HG03432 (cell line): Measurements from ENCODE around the gene SLC25A11.

Source experiments
- ATAC-seq: cut with Tn5 transposase; IDR thresholded peaks from one replicate; pipeline ENCODE4 v1.9.1; 2021; ENCODE audit warnings: mild to moderate bottlenecking, moderate library complexity; ENCODE audit not compliant: unreplicated experiment

Gene SLC25A11

GRCh38 chr17:4896332-4897197 lies 43.3 kb downstream of the SLC25A11 start:
- no peak for ATAC-seq

DNA sequence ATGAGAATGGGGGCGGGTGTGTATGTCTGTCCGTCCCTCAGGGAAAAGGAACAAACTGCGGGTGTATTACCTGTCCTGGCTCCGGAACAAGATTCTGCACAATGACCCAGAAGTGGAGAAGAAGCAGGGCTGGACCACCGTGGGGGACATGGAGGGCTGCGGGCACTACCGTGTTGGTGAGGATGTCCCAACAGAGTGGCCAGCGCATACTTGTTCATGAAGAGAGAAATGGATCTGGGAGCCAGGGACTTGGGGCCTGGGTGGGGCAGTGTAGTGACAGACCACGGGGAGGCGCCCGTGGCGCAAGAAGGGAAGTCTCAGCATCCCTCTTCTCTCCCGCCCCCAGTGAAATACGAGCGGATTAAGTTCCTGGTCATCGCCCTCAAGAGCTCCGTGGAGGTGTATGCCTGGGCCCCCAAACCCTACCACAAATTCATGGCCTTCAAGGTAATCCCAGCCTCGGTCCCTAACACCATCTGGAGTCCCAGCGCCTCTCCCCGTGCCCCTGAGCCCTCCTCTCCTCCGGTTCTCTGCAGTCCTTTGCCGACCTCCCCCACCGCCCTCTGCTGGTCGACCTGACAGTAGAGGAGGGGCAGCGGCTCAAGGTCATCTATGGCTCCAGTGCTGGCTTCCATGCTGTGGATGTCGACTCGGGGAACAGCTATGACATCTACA lies 44.1 kb downstream of the SLC25A11 start:
- no peak for ATAC-seq

GRCh38 chr17:4895121-4895520 lies 44.7 kb downstream of the SLC25A11 start:
- no peak for ATAC-seq

DNA sequence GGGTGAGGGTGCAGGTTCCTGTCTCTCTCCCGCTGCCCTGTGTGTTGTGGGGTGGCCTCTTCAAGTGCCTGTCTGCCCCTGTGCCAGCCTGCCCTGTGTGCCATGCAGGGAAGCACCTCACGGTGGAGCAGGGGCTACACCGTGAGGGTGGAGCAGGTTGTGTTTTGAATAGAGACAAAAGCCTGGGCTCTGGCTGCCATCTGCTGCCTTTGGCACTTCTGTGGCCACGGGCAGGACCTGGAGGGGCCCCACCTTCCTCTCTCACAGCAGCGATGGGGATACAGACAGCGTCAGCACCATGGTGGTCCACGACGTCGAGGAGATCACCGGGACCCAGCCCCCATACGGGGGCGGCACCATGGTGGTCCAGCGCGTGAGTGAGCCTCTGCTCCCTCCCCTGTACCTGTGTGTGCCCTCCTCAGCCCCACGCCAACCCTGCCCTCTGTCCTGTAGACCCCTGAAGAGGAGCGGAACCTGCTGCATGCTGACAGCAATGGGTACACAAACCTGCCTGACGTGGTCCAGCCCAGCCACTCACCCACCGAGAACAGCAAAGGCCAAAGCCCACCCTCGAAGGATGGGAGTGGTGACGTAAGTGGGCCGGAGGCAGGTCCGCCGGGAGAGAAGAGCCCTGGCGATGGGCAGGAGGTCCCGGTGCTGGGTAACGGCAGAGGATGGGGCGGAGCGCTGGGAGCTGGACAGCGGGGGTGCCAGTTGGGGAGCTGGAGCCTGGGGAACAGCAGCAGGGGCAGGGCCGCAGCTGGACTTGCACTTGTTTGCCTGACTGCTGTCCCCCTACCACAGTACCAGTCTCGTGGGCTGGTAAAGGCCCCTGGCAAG lies 45.9 kb downstream of the SLC25A11 start:
- no peak for ATAC-seq

- ATAC-seq, result no peak
Observed at GRCh38 chr17:4893272-4893671, 46.6 kb downstream of the SLC25A11 start.

DNA sequence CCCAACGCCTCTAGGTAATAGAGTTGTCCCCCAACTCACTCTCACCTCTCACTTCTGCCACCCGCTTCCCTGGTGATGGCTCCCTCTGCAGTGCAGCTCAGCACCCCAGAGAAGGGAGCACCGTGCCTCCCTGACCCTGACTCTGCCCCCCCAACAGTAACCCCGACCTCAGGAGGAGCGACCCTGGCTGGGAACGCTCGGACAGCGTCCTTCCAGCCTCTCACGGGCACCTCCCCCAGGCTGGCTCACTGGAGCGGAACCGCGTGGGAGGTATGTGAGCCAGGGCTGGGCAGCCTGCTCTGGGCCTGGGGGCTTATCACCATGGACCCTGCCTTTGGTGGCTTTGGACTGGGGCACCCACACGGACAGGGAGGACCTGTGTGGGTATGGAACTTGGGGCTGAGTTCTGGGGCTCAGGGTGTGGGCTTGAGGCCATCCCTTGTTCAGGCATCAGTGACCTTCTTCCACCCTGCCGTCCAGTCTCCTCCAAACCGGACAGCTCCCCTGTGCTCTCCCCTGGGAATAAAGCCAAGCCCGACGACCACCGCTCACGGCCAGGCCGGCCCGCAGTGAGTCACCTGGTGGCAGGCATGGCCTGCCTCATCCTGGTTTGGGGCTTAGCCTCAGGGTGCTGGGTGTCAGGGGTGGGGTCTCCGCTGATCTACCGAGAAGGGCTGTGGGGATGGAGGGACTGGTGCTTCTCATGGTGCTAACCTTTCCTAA lies 47.2 kb downstream of the SLC25A11 start:
- no peak for ATAC-seq

DNA sequence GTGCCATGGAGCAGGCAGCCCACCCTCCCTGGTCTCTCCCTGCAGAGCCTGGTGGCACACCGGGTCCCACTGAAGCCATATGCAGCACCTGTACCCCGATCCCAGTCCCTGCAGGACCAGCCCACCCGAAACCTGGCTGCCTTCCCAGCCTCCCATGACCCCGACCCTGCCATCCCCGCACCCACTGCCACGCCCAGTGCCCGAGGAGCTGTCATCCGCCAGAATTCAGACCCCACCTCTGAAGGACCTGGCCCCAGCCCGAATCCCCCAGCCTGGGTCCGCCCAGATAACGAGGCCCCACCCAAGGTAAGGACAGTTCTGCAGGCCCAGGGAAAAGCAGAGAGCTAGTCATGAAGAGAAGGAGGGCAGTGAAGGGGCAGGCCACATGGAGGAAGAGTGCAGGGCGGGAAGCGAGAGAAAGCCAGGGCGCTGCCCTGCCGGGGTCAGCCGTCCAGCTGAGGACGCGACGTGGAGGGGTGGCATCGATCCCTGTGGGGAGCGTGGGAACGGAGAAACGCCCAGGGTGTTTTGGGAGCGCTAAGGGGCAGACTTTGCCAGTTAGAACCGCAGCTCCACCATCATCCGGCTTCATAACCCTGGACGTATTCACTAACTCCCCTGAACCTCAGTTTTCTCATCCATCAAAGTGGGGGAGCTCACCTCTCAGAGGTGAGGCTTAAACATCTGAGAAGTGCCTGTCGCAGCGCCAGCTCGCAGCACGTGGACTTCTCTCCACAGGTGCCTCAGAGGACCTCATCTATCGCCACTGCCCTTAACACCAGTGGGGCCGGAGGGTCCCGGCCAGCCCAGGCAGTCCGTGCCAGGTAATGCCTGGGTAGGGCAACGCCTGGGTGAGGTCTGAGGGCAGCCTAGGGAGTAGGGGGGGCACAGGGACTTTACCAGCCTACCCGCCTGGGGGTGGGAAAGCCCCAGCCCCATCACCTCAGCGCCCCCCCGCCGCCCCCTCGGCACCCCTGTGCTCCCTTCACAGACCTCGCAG lies 48.1 kb downstream of the SLC25A11 start:
- ATAC-seq, result no peak

GRCh38 chr17:4887581-4887980 lies 52.3 kb downstream of the SLC25A11 start:
- ATAC-seq, result no peak
